ENCODE results near the gene THY1. TPM values are rescaled to one million over a fixed set of nuclear protein-coding genes. Genes with fewer than 3 reads are reported as not detected.
A peak's percentile ranks its signal among the peaks of the same experiment; 100 is the strongest.
"Not testable (repeated sequence)": the region's sequence is repeated elsewhere in the genome, so short reads cannot be mapped to it uniquely, and the experiment has no call there.

Gene THY1
- total and polyA plus RNA-seq, 2 experiments from 2014 or later = 2.1 to 7.5 TPM

- TF ChIP-seq CTCF (IDR thresholded peaks at IDR 0.05; ENCODE audit: low read depth, low read length) = no peak
- Histone ChIP-seq H3K27ac (no peak overlapping the region), H3K4me3 (no peak overlapping the region), H3K27me3 (no peaks in the 10 kb centered on the region), H3K36me3 (no peaks in the 10 kb centered on the region), H3K4me1 (ENCODE audit: low read depth) (no peaks in the 10 kb centered on the region), H3K9me3 (ENCODE audit: low read depth) (no peaks in the 10 kb centered on the region)
- DNase-seq (ENCODE audit: low read depth in 1 of 2, low spot score in 1 of 2) = no peak
Measured at GRCh38 chr11:119468511-119468910, 45.5 kb upstream of the THY1 start.

- Histone ChIP-seq H3K4me3 (no peak overlapping the region), H3K27me3 (no peaks in the 10 kb centered on the region), H3K9me3 (ENCODE audit: low read depth) (no peaks in the 10 kb centered on the region), H3K27ac (no peak overlapping the region), H3K4me1 (ENCODE audit: low read depth) (no peaks in the 10 kb centered on the region), H3K36me3 (no peaks in the 10 kb centered on the region)
- TF ChIP-seq CTCF (IDR thresholded peaks at IDR 0.05; ENCODE audit: low read depth, low read length) = no peak
- DNase-seq (ENCODE audit: low read depth in 1 of 2, low spot score in 1 of 2) = no peak
Measured at GRCh38 chr11:119461229-119461963, 38.4 kb upstream of the THY1 start.

- peak in 1 of 2 donors; percentile 86 for DNase-seq (ENCODE audit: low read depth in 1 of 2, low spot score in 1 of 2)
- H3K27ac ChIP-seq = peak overlapping the region; percentile 25
- no peak overlapping the region for H3K4me3 ChIP-seq
- no peaks in the 10 kb centered on the region for H3K27me3 ChIP-seq
- H3K4me1 ChIP-seq (ENCODE audit: low read depth) = no peaks in the 10 kb centered on the region
- no peaks in the 10 kb centered on the region for H3K9me3 ChIP-seq (ENCODE audit: low read depth)
- H3K36me3 ChIP-seq = no peaks in the 10 kb centered on the region
- TF ChIP-seq CTCF (IDR thresholded peaks at IDR 0.05; ENCODE audit: low read depth, low read length) = no peak
Measured at GRCh38 chr11:119460582-119460981, 37.6 kb upstream of the THY1 start.

- no peaks in the 10 kb centered on the region for H3K27me3 ChIP-seq
- no peaks in the 10 kb centered on the region for H3K9me3 ChIP-seq (ENCODE audit: low read depth)
- peak overlapping the region; percentile 25 for H3K27ac ChIP-seq
- H3K4me1 ChIP-seq (ENCODE audit: low read depth) = no peaks in the 10 kb centered on the region
- no peak for TF ChIP-seq CTCF (IDR thresholded peaks at IDR 0.05; ENCODE audit: low read depth, low read length)
- no peak for DNase-seq (ENCODE audit: low read depth in 1 of 2, low spot score in 1 of 2)
- H3K4me3 ChIP-seq = no peak overlapping the region
- no peaks in the 10 kb centered on the region for H3K36me3 ChIP-seq
Measured at GRCh38 chr11:119460097-119460496, 37.1 kb upstream of the THY1 start.

GRCh38 chr11:119459293-119459976 is 36.5 kb upstream of the THY1 start:
- no peak overlapping the region for H3K4me3 ChIP-seq
- DNase-seq (ENCODE audit: low read depth in 1 of 2, low spot score in 1 of 2) = no peak
- no peak overlapping the region for H3K27ac ChIP-seq
- no peaks in the 10 kb centered on the region for H3K9me3 ChIP-seq (ENCODE audit: low read depth)
- H3K36me3 ChIP-seq = no peaks in the 10 kb centered on the region
- no peak for TF ChIP-seq CTCF (IDR thresholded peaks at IDR 0.05; ENCODE audit: low read depth, low read length)
- no peaks in the 10 kb centered on the region for H3K27me3 ChIP-seq
- H3K4me1 ChIP-seq (ENCODE audit: low read depth) = no peaks in the 10 kb centered on the region

GRCh38 chr11:119455708-119456107 is 32.7 kb upstream of the THY1 start:
- DNase-seq (ENCODE audit: low read depth in 1 of 2, low spot score in 1 of 2); H3K4me3 ChIP-seq; H3K36me3 ChIP-seq: not testable (repeated sequence)

GRCh38 chr11:119455241-119455640 is 32.3 kb upstream of the THY1 start:
- H3K4me1 ChIP-seq (ENCODE audit: low read depth); H3K9me3 ChIP-seq (ENCODE audit: low read depth); H3K27me3 ChIP-seq; H3K27ac ChIP-seq; H3K4me3 ChIP-seq; H3K36me3 ChIP-seq; DNase-seq (ENCODE audit: low read depth in 1 of 2, low spot score in 1 of 2): not testable (repeated sequence)

More at GRCh38 chr11:119455708-119456107, 32.7 kb upstream of the THY1 start:
- not testable (repeated sequence) for H3K27me3 ChIP-seq; H3K27ac ChIP-seq; H3K4me1 ChIP-seq (ENCODE audit: low read depth); H3K9me3 ChIP-seq (ENCODE audit: low read depth)
